Fibroblast of mammary gland (primary cell): ENCODE results near the gene FRMPD3.
A peak's percentile ranks its signal among the peaks of the same experiment; 100 is the strongest.

Experiments
- DNase-seq: peaks from one replicate; pipeline ENCODE4 v3.0.0-alpha.2; 2010; ENCODE audit warnings: low read depth
- H3K4me3 ChIP-seq: 2 replicates; pipeline ENCODE4 v1.5.1; 2011; ENCODE audit warnings: low read depth, mild to moderate bottlenecking, low read length, moderate library complexity; ENCODE audit not compliant: control insufficient read depth
- TF ChIP-seq, protein P1 (sequence below): conservative IDR thresholded peaks from 2 replicates; pipeline ENCODE4 v1.5.1; 2011; ENCODE audit warnings: low read depth, low read length, inconsistent platforms; ENCODE audit not compliant: control insufficient read depth, insufficient read depth

FRMPD3 gene

DNA sequence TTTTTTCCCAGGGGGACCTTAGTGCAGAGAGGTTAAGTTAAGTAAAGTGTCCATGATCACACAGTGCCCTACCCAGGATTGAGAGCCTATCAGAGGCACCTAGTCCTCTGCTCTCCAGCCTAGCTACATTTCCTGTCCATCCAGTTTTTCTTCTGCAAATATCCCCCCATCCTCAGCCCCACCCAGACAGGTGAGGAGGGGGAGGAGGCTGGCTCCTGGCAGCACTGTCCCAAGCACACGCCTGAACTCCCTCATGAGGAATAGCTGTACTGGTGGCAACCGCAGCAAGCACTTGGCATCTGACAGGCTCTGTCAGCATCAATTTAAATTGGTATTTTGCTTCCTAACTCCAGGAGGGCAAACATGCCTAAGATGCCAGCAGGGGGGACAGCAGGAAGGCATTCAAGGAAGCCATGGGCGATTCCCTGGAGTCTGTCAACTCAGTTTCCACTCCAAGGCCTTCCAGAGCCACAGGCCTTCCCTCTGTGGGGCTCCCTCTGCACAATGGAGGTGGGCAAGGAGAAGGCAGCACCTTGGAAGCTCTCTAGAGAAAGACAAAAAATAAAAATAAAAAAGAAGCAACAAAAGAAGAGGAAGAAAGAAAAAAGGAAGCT, 6.4 kb upstream of the FRMPD3 start:
- DNase-seq = no peak
- H3K4me3 ChIP-seq = no peak overlapping the region
- TF ChIP-seq, protein P1, sequence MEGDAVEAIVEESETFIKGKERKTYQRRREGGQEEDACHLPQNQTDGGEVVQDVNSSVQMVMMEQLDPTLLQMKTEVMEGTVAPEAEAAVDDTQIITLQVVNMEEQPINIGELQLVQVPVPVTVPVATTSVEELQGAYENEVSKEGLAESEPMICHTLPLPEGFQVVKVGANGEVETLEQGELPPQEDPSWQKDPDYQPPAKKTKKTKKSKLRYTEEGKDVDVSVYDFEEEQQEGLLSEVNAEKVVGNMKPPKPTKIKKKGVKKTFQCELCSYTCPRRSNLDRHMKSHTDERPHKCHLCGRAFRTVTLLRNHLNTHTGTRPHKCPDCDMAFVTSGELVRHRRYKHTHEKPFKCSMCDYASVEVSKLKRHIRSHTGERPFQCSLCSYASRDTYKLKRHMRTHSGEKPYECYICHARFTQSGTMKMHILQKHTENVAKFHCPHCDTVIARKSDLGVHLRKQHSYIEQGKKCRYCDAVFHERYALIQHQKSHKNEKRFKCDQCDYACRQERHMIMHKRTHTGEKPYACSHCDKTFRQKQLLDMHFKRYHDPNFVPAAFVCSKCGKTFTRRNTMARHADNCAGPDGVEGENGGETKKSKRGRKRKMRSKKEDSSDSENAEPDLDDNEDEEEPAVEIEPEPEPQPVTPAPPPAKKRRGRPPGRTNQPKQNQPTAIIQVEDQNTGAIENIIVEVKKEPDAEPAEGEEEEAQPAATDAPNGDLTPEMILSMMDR = no peak

DNA sequence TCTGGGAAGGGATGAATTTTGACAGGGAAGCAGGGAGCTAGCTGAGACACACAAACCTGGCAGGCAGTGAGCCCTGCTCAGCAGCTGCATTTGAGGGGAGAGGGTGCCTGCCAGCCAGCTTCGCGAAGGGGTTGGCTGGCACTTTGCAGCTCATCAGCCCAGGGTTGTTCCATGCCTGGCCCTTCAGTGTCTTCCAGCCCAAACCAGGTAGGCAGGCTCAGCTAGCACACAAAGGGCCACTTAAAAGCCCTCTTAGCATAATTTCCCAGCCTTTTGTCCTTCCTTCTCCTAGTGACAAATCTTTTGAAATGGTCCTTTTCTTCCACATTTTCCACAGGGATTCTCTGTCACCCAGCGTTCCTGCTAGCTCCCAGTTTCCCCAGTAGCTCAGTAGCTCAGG, 4.3 kb upstream of the FRMPD3 start:
- TF ChIP-seq, protein P1 = no peak
- H3K4me3 ChIP-seq = no peak overlapping the region
- no peak for DNase-seq

DNA sequence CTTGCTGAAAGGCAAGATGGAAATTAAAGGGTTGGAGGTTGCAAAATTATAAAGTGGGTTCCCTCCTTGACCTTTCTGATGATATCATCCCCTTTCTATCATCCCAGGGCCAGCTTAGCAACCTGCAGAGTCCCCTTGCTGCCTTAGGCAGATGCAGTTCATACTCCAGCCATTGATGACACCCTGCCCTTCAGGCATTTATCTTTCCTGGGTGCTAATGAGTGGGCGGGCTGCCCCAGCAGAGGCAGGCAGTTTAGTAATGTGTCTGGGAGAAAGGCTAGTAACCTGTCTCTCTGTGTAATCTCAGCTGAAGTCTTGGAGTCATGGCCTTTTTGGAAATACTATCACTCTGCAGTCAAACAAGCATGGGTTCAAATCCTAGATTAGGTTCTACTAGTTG, 3.8 kb upstream of the FRMPD3 start:
- TF ChIP-seq, protein P1 = no peak
- H3K4me3 ChIP-seq = no peak overlapping the region
- DNase-seq = no peak

DNA sequence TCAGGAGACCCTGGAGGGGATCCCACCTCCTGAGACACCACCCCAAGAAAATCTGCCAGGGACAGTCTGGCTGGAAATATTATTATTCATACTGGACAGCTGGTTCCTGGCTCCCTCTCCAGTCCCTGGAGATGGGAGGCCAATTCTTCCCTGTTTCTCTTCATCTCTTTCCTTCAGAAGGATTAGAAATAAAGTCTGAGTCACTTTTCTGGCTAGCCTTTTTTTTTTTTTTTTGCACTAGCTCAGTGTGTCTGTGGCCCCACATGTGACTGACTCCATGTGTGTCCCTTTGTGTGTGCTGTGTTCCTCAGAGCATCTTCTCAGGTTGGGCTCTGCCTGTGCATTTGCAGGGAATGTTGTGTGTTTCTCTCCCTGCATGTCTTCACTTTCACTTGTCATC, 1.8 kb upstream of the FRMPD3 start:
- H3K4me3 ChIP-seq = no peak overlapping the region
- TF ChIP-seq, protein P1 = no peak
- peak; percentile 7 for DNase-seq

DNA sequence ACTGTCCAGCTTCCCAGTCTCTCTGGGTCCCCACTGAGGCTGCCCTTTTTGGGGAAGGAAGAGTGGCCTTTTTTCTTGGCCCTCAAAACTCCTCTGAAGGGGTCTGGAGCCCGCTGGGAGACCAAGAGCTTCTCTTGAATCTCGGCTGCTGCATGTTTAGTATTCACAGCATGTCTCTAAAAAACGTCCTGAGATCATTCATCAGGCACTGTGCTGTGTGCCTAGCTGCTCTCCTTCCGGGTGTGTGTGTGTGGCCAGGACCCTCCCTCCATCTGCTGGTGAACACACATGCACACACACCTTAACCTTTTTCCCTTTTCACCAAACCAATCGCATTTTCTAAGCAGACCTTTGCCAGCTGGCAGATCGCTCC, 841 bp upstream of the FRMPD3 start:
- no peak overlapping the region for H3K4me3 ChIP-seq
- DNase-seq = no peak
- TF ChIP-seq, protein P1 = no peak

DNA sequence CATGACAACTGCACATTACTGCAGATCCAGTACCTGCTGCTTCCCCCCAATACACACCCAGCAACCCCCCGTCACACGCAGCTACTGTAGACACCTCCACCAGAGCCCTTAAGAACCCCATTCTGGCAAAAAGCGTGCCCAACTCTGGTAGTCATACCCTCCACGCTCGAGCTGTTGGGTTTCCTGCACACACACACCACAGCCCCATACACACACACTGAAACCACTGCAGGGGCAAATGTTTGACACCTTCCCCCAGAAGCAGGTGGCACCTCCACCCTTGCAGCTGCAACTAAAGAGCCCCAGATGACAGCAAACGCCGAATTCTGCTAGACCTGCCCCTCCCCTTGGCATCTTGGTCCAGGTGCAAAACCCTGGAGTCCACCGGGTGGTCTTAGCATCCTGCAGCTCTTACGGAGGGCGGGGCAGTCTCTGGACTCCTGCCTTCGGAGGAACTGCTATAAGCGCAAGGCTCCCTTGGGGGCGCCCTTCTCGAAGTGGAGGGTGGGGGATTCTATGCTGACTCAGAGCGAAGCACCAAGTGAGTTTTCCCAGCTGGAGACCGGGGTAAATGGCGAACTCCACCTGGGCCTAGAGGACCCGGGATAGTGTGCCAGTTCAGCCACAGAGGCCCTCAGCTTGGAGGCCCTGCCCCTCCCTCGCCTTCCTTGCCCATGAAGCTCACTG, 1.5 kb downstream of the FRMPD3 start:
- TF ChIP-seq, protein P1 = no peak
- peak; percentile 10 for DNase-seq
- no peak overlapping the region for H3K4me3 ChIP-seq

DNA sequence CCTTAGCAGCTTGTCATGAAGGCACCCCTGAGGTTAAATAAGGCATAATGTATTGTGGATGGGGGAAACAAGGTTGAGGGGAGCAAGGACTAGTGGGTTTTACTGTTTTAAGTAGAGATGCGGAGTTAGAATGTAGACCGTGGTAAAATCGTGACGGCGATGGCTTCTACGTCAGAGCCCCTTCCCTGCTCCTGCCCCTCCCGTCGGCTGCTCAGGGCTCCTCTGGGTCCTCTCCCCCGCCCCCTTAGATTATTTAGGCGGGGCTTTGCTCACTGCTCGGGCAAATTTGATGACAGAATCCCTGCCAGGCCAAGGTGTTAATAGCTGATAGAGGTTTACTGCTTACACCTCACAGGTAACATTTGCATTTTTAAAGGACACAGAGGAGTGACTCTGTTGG, 2.3 kb downstream of the FRMPD3 start:
- no peak overlapping the region for H3K4me3 ChIP-seq
- no peak for DNase-seq
- TF ChIP-seq, protein P1 = no peak
